GM18511 (cell line): ENCODE data around the gene PLCB1.
A peak's percentile ranks its signal among the peaks of the same experiment; 100 is the strongest.
"Not testable (repeated sequence)": the region's sequence is repeated elsewhere in the genome, so short reads cannot be mapped to it uniquely, and the experiment has no call there.

Experiments used
- ATAC-seq: cut with Tn5 transposase; IDR thresholded peaks from one replicate; pipeline ENCODE4 v1.9.1; 2021; ENCODE audit warnings: mild to moderate bottlenecking, moderate library complexity; ENCODE audit not compliant: unreplicated experiment

Gene PLCB1

GRCh38 chr20:8431538-8432434 lies 299.7 kb downstream of the PLCB1 start:
- ATAC-seq = no peak

DNA sequence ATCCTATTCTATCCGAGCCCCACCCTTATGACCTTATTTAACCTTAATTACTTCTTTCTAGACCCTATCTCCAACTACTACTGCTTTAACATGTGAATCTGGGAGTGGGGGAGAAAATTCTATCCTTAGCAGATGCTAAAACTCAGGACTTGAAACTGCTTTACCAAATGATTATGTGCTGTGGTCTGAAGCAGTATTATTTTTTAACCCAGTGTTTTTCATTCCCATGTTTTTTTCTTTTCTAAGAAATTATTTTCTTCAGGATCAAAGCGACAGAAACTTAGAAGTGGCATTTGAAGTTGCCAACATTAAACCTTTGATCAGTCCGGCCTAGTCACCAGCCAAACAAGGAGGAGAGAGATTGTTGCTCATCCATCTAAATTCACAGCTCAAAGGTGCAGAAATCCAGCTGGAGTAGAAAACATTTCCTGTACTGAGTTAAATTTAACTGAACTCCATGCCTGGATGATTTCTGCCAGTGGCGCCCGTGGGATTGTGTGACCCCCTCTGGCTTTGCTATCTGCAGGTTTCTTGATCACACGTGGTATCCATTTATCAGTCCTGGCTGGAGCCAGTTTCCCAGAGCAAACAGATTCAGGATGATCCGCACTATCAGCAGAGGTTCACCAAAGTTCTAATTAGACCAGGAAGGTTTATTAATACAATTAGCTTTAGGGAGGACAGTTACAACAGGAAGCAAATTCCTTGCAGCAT lies 300.5 kb downstream of the PLCB1 start:
- ATAC-seq = no peak

DNA sequence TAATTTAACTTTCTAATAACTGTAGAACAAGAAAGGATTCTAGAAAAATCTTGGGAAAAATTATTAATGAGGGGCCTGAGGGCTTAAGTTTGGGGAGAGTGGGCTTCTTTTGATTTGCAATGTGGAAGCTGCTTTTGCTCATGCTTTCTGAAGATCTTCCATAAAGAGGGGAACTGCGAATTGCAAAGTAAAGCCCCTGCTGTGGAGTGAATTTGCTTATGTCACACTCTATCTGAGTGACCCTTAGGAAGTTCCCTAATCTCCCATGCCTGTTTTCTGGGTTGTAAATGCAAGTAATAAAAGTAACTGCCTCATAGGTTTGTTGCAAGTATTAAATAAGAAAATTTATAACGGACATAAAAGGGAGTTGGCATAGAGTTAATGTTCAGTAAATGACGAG lies 301.2 kb downstream of the PLCB1 start:
- ATAC-seq = no peak

- no peak for ATAC-seq
Measured at GRCh38 chr20:8434326-8434876, 302.3 kb downstream of the PLCB1 start.

GRCh38 chr20:8435285-8436035 lies 303.4 kb downstream of the PLCB1 start:
- ATAC-seq = no peak

DNA sequence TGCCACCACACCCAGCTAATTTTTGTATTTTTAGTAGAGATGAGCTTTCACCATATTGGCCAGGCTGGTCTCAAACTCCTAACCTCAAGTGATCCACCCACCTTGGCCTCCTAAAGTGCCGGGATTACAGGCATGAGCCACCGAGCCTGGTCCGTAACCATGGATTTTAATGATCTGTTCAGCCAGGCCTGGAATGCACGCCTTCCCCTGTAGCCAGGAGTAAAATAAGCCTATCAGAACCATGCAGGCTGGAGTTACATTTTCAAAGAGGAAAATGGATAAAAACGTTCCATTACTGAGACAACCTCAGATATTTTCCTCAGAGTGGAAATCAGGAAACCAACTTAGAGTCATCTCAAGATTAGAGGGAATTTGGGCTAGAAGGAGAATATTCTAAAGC lies 304.9 kb downstream of the PLCB1 start:
- not testable (repeated sequence) for ATAC-seq

- no peak for ATAC-seq
Measured at GRCh38 chr20:8438748-8439147, 306.7 kb downstream of the PLCB1 start.

DNA sequence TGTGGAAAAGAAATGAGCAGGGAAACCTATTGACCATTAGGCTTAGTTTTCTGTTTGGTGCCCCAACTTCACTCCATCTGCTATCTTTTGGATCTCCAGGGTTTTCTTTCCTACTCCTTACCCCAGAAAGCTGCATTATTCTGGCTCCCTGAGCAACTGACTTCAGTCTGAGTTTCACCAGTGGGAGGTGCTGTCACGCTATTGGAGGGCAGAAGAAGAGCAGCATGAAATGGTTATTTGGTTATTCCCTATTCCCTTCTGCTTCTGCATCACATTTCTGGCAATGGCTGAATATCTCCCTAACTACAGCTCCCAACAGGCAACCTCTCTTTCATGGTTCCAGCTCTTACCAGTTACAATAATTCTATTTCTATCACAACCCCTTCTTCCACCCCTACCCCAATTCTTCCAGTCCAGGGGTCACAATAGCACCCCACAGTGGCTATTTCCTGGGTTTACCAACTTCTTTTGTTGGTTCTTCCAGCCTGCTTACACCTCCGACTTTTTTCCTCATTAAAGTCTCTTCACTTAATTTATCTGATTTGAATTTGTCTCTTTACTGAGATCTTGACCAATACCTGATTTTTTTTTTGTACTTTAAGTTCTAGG lies 311.5 kb downstream of the PLCB1 start:
- ATAC-seq = no peak

DNA sequence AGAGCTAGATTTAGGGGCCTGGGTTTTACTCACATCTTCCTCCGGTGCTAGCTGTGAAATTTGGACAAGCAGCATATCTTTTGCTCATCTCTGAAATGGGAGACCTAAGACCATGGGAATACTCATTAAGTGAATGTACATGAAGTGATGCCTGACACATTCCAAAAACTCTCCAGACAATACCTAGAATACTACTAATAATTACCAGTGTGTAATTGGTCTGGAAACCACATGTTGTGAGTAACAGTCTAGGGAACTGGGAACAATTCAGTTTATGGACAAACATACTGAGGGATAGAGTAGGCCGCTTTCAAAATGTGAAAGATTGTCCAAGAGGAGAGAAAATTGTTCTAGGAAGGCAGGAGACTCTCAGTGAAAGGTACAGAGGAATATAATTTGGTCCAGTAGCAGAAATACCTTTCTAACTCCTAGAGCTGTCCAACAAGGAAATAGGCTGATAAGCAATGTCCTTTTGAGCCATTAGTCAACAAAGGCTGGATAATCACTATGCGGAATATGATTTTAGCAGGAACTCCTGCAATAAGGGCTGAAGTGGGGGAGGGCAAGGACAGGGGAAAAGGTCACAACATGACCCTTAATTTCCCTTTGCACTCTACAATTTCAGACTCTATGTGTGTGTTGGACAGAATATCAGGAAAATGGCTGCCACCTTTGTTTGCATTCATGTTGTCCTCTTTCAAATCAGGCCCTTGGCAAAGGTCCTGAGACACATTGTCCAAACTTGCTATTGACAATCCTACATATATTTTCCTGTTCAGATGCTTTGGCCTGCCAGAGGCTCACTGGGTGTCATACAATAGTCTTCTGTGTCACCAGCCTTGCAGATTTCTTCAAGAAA lies 315.4 kb downstream of the PLCB1 start:
- no peak for ATAC-seq

- no peak for ATAC-seq
Measured at GRCh38 chr20:8449123-8449522, 317.1 kb downstream of the PLCB1 start.

GRCh38 chr20:8454137-8454712 lies 322.2 kb downstream of the PLCB1 start:
- ATAC-seq = peak; percentile 77

DNA sequence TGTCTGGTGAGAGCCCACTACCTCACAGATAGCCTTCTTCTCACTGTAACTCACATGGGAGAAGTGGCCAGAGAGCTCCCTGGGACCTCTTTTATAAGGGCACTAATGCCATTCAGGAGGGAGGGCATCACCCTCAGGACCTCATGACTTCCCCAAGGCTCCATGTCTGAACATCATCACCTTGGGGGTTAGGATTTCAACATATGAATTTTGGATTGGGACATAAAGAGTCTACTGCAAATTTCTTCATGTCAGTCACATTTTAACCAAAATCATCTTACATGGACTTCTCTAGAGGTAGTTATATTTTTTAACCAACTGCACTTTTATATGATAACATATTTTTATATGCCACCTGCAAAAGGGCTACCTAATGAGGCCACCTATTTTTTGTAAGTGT lies 324.7 kb downstream of the PLCB1 start:
- no peak for ATAC-seq

DNA sequence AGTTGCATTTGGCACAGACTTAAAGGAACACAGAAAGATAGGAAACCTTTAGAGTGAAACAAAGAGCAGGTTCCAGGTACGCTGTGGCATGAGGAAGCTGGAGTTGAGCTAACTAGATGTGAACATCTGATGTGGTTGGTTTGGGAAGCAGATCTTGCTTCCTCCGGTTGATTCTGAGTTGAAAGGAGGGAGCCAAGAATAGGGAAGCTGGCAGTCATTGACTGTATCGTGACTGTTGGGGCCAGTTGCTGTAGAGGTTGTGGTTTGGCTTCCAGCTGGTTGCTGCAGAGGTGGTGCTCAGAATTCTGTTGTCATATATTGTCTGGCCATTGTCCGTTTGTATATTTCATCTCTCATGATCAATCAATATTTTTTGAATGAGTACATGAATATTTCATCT lies 325.9 kb downstream of the PLCB1 start:
- ATAC-seq = no peak

DNA sequence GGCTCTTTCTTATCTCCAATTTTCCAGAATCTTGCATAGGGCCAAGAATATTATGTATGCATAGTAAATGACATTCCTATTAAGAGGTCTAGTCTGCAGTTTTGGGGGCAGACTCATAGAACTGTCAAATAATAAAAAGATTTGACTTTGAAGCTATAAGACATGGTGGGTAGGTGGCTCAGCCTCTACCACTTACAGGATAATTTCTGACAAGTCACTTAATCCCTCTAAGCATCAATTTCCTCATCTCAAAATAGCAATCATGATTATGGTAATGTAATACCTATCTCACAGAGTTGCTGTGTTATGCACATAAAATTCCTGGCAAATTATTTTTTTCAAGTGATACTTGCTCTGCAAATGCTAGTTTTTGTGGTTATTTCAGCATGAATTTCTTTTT lies 329.1 kb downstream of the PLCB1 start:
- ATAC-seq = no peak

DNA sequence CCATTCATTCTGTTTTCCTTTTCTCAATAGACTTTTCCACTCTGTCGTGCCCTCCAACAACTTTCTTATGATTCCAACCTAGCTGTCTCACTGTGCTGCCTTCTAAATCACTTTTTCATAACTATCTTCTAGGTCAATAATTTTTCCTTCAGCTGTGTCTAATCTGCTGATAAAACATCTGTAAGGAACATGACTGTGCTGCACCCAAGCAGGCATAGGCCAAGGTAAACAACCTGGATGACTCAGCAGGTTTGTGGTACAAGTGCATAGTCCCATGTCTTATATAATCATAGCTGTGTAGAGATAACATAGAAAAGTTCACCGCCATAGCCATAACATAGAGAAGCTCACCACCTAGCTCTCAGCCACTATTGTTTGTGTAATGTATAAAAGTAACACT lies 332.3 kb downstream of the PLCB1 start:
- no peak for ATAC-seq

DNA sequence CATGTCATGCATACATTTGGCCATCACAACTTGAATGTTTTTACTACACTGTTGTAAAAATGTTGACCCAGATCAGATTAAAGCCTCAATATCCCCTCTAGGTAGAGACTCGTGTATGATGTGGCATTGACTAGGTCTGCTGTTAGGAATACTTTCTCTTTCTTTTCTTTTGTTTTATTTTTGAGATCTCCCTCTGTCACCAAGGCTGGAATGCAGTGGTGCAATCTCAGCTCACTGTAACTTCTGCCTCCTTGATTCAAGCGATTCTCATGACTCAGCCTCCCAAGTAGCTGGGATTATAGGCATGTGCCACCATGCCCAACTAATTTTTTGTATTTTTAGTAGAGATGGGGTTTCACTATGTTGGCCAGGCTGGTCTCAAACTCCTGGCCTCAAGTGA lies 334.7 kb downstream of the PLCB1 start:
- not testable (repeated sequence) for ATAC-seq

- ATAC-seq = no peak
Measured at GRCh38 chr20:8470156-8470555, 338.1 kb downstream of the PLCB1 start.

- ATAC-seq = no peak
Measured at GRCh38 chr20:8471465-8471864, 339.4 kb downstream of the PLCB1 start.

GRCh38 chr20:8473459-8473858 lies 341.4 kb downstream of the PLCB1 start:
- no peak for ATAC-seq
